Liver (tissue), 9 donors: ENCODE measurements around the gene HSPA12B. TPM values are rescaled to one million over a fixed set of nuclear protein-coding genes. Genes with fewer than 3 reads are reported as not detected.
"Not testable (repeated sequence)": the region's sequence is repeated elsewhere in the genome, so short reads cannot be mapped to it uniquely, and the experiment has no call there.

Source experiments
- DNase-seq: peaks from one replicate; pipeline ENCODE4 v3.0.0-alpha.2; 2017; ENCODE audit warnings: low spot score
- H3K27ac ChIP-seq, 2 donors: one replicate each; pipeline ENCODE4 v1.7.0; 2013; ENCODE audit warnings: inconsistent platforms in 2 of 2, low read length in 2 of 2, control low read depth in 1 of 2, low read depth in 1 of 2, mild to moderate bottlenecking in 1 of 2
- H3K27me3 ChIP-seq, 4 donors: one replicate each; pipeline versions ENCODE4 v1.6.1 to v1.7.0; 2013; ENCODE audit warnings: low read length in 3 of 4, inconsistent platforms in 1 of 4, mild to moderate bottlenecking in 1 of 4, moderate library complexity in 1 of 4; ENCODE audit not compliant: control insufficient read depth in 4 of 4, insufficient read depth in 4 of 4
- H3K36me3 ChIP-seq, 4 donors: one replicate each; pipeline versions ENCODE4 v1.6.1 to v1.7.0; 2013; ENCODE audit warnings: low read length in 3 of 4, mild to moderate bottlenecking in 3 of 4, low read depth in 1 of 4, moderate library complexity in 1 of 4; ENCODE audit not compliant: control insufficient read depth in 4 of 4, insufficient read depth in 3 of 4
- H3K4me1 ChIP-seq, 4 donors: one replicate each; pipeline versions ENCODE4 v1.6.1 to v1.7.0; 2013; ENCODE audit warnings: low read length in 3 of 4, mild to moderate bottlenecking in 3 of 4, moderate library complexity in 1 of 4; ENCODE audit not compliant: control insufficient read depth in 4 of 4, insufficient read depth in 4 of 4
- H3K4me3 ChIP-seq, 3 donors: one replicate each; pipeline versions ENCODE4 v1.6.1 to v1.7.0; 2013; ENCODE audit warnings: low read length in 3 of 3, control low read depth in 1 of 3, low read depth in 1 of 3, mild to moderate bottlenecking in 1 of 3
- H3K9ac ChIP-seq, 2 donors: one replicate each; pipeline ENCODE4 v1.7.0; 2013; ENCODE audit warnings: low read length in 2 of 2, mild to moderate bottlenecking in 2 of 2, moderate library complexity in 2 of 2, control low read depth in 1 of 2, low read depth in 1 of 2
- H3K9me3 ChIP-seq, 4 donors: one replicate each; pipeline versions ENCODE4 v1.6.1 to v1.7.0; 2013; ENCODE audit warnings: low read length in 3 of 4; ENCODE audit not compliant: control insufficient read depth in 4 of 4
- FOXA2 ChIP-seq: IDR thresholded peaks from 2 replicates; pipeline ENCODE4 v1.6.1; 2016; ENCODE audit warnings: antibody characterized with exemption
- HNF4G ChIP-seq: IDR thresholded peaks from 2 replicates; pipeline ENCODE4 v1.6.1; 2016; ENCODE audit warnings: antibody characterized with exemption
- NR2F2 ChIP-seq: IDR thresholded peaks from 2 replicates; pipeline ENCODE4 v1.6.1; 2016; ENCODE audit warnings: antibody characterized with exemption
- REST ChIP-seq: IDR thresholded peaks from 2 replicates; pipeline ENCODE4 v1.6.1; 2016; ENCODE audit warnings: antibody characterized with exemption, mild to moderate bottlenecking
- RXRA ChIP-seq, 2 donors: IDR thresholded peaks; 2 replicates each; pipeline ENCODE4 v1.6.1; 2017 to 2018; ENCODE audit warnings: antibody characterized with exemption in 2 of 2, mild to moderate bottlenecking in 1 of 2
- TAF1 ChIP-seq: conservative IDR thresholded peaks from 2 replicates; pipeline ENCODE4 v1.6.1; 2016; ENCODE audit warnings: antibody characterized with exemption, mild to moderate bottlenecking
- YY1 ChIP-seq: IDR thresholded peaks from 2 replicates; pipeline ENCODE4 v1.6.1; 2016; ENCODE audit warnings: antibody characterized with exemption, mild to moderate bottlenecking
- WGBS: extraction: QIAGEN DNeasy Blood & Tissue Kit; methylation state at CpG from one replicate; pipeline ENCODE4 v1.1.7; 2013; 5-methylcytosine and 5-hydroxymethylcytosine counted together
- polyA plus RNA-seq, 2 donors: library from polyadenylated mRNA; stranded (reverse) in 1 of 2; unstranded in 1 of 2; fragments of 200-250 nt in 1 of 2; fragments of >200 nt in 1 of 2; fragmentation: Nextera tagmentation in 1 of 2; extraction: Ambion mirVana in 1 of 2; gene quantifications; one replicate each; pipeline versions ENCODE4 v1.2.1 to v1.2.3, GENCODE V29; 2013 to 2015
- total RNA-seq, 2 donors: library from RNA; depleted of rRNA; stranded (reverse); fragments of >200 nt; gene quantifications; one replicate each; pipeline ENCODE4 v1.2.3, GENCODE V29; 2014
- TF ChIP-seq, protein P1 (sequence below): IDR thresholded peaks from 2 replicates; pipeline ENCODE4 v1.6.1; 2016; ENCODE audit warnings: antibody characterized with exemption
- TF ChIP-seq, protein P2 (sequence below): IDR thresholded peaks from 2 replicates; pipeline ENCODE4 v1.6.1; 2016; ENCODE audit warnings: antibody characterized with exemption
- donor health status: healthy.
- donor health status: healthy.
- donor health status: healthy.
- donor health status: healthy.
- donor health status: healthy.

Gene HSPA12B
- total and polyA plus RNA-seq, 4 donors, result 0.72 to 1.8 (median 0.87) TPM

- TF ChIP-seq, protein P1, sequence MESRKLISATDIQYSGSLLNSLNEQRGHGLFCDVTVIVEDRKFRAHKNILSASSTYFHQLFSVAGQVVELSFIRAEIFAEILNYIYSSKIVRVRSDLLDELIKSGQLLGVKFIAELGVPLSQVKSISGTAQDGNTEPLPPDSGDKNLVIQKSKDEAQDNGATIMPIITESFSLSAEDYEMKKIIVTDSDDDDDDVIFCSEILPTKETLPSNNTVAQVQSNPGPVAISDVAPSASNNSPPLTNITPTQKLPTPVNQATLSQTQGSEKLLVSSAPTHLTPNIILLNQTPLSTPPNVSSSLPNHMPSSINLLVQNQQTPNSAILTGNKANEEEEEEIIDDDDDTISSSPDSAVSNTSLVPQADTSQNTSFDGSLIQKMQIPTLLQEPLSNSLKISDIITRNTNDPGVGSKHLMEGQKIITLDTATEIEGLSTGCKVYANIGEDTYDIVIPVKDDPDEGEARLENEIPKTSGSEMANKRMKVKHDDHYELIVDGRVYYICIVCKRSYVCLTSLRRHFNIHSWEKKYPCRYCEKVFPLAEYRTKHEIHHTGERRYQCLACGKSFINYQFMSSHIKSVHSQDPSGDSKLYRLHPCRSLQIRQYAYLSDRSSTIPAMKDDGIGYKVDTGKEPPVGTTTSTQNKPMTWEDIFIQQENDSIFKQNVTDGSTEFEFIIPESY, result no peak
- no peak for TF ChIP-seq FOXA2
- no peak for TF ChIP-seq REST
Measured at GRCh38 chr20:3787324-3788014, 55.0 kb downstream of the HSPA12B start (continued).

DNA sequence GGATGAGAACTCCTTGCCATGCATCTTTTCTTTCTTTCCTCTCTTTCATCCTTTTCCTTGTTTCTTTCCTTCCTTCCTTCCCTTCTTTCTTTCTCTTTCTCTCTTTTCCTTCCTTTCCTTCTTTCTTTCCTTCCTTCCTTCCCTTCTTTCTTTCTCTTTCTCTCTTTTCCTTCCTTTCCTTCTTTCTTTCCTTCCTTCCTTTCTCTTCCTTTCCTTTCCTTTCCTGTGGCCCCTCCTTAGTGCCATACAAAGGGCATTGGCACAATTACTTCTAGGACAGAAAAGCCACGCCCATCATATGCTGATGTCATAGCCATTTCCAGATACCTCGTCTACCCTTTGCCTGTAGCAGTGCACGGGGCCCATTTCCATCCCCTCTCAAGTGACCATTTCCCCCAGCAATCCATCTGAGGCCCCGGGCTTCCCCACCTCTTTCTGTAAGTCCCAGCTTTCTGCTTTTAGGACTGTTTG is 56.2 kb downstream of the HSPA12B start:
- Histone ChIP-seq H3K27me3 (no peaks in the 10 kb centered on the region), H3K9ac (no peak overlapping the region), H3K36me3 (peaks cover 0 to 3% (median 0%) of the 10 kb centered on the region in 4 donors), H3K4me1 (peaks cover 9 to 25% (median 19%) of the 10 kb centered on the region in 4 donors), H3K9me3 (no peaks in the 10 kb centered on the region), H3K27ac (no peak overlapping the region), H3K4me3 (no peak overlapping the region)
- TF ChIP-seq TAF1, result no peak
- no peak for TF ChIP-seq RXRA (IDR thresholded peaks at IDR 0.05)
- TF ChIP-seq, protein P1, result no peak
- no peak for TF ChIP-seq YY1
- TF ChIP-seq, protein P2, sequence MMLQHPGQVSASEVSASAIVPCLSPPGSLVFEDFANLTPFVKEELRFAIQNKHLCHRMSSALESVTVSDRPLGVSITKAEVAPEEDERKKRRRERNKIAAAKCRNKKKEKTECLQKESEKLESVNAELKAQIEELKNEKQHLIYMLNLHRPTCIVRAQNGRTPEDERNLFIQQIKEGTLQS, result no peak
- TF ChIP-seq NR2F2, result no peak
- no peak for TF ChIP-seq HNF4G
- TF ChIP-seq FOXA2, result no peak
- 57% methylated on average over 4 of the region's 4 CpGs for WGBS
- no peak for DNase-seq

- not testable (repeated sequence) for DNase-seq, H3K9ac ChIP-seq, H3K36me3 ChIP-seq, H3K4me3 ChIP-seq, H3K27me3 ChIP-seq, H3K9me3 ChIP-seq, H3K27ac ChIP-seq
- WGBS, result 94% methylated on average over 4 of the region's 4 CpGs
- H3K4me1 ChIP-seq, result peaks cover 8 to 23% (median 19%) of the 10 kb centered on the region in 4 donors
Measured at GRCh38 chr20:3789201-3789600, 56.7 kb downstream of the HSPA12B start.

GRCh38 chr20:3794168-3794567 is 61.7 kb downstream of the HSPA12B start:
- H3K9me3 ChIP-seq, H3K36me3 ChIP-seq, H3K27ac ChIP-seq, H3K4me3 ChIP-seq, DNase-seq, H3K27me3 ChIP-seq, H3K9ac ChIP-seq: not testable (repeated sequence)
- H3K4me1 ChIP-seq, result peaks cover 8 to 30% (median 20%) of the 10 kb centered on the region in 4 donors
- WGBS, result 94% methylated on average over 1 of the region's 3 CpGs
